Natural killer cell treated with Interleukin-12 subunit alpha and Interleukin-12 subunit beta and Interleukin-15 and Interleukin-18, amount 100 ng/mL, for 72 hours (primary cell): Measurements from ENCODE around the gene NKD2. TPM values are rescaled to one million over a fixed set of nuclear protein-coding genes. Genes with fewer than 3 reads are reported as not detected.
"Not testable (repeated sequence)": the region's sequence is repeated elsewhere in the genome, so short reads cannot be mapped to it uniquely, and the experiment has no call there.

Experiments
- ATAC-seq, 2 donors: fragments of 150-1000 bp; cut with Tn5 transposase in 1 of 2; sonication (Bioruptor Pico), chemical (Tn5 transposase) in 1 of 2; 2 replicates each; pipeline ENCODE4 v1.10.0; 2021
- DNase-seq: peaks from one replicate; pipeline ENCODE4 v3.0.0; 2022; ENCODE audit warnings: low spot score
- H3K27ac Mint-ChIP-seq, 2 donors: 1 replicate in 1 of 2; 2 replicates in 1 of 2; pipeline ENCODE4 v1.8.0; 2022; ENCODE audit warnings: mixed read lengths in 2 of 2, mild to moderate bottlenecking in 1 of 2, moderate library complexity in 1 of 2
- H3K27me3 Mint-ChIP-seq, 2 donors: 1 replicate in 1 of 2; 2 replicates in 1 of 2; pipeline ENCODE4 v1.8.0; 2022; ENCODE audit warnings: mixed read lengths in 2 of 2
- H3K36me3 Mint-ChIP-seq: one replicate; pipeline ENCODE4 v1.8.0; 2022; ENCODE audit warnings: mixed read lengths
- H3K4me1 Mint-ChIP-seq, 2 donors: 1 replicate in 1 of 2; 2 replicates in 1 of 2; pipeline ENCODE4 v1.8.0; 2022; ENCODE audit warnings: low read depth in 2 of 2, mixed read lengths in 2 of 2, mild to moderate bottlenecking in 1 of 2
- H3K4me3 Mint-ChIP-seq: one replicate; pipeline ENCODE4 v1.8.0; 2022; ENCODE audit warnings: mixed read lengths
- H3K9me3 Mint-ChIP-seq: 2 replicates; pipeline ENCODE4 v1.8.0; 2022; ENCODE audit warnings: mixed read lengths
- total RNA-seq, 2 donors: library from RNA; stranded (reverse); gene quantifications; one replicate each; pipeline ENCODE4 v1.2.3, GENCODE V29; 2022

Gene NKD2
- total RNA-seq, 2 donors from 2014 or later: 0.53 TPM; not detected in 1

DNA sequence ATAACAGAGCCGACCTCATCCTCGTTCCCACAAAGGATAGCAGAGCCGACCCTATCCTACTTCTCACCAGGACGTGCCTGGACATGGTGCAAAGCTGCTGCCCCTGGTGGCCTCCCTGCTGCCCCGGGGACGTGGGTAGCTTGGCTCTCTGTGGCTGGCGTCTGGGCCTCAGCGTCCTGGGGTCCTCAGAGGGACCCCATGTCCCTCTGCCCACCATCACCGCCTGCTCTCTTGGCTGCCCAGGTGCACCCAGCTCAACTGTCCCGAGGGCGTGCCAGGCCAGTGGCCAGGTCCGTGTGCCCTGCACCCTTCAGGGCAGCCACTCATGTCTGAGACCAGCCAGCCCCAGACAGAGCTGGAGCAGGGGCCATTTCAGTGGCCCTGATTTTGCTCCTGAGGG is 8.5 kb downstream of the NKD2 start:
- H3K36me3 Mint-ChIP-seq: no peaks in the 10 kb centered on the region

DNA sequence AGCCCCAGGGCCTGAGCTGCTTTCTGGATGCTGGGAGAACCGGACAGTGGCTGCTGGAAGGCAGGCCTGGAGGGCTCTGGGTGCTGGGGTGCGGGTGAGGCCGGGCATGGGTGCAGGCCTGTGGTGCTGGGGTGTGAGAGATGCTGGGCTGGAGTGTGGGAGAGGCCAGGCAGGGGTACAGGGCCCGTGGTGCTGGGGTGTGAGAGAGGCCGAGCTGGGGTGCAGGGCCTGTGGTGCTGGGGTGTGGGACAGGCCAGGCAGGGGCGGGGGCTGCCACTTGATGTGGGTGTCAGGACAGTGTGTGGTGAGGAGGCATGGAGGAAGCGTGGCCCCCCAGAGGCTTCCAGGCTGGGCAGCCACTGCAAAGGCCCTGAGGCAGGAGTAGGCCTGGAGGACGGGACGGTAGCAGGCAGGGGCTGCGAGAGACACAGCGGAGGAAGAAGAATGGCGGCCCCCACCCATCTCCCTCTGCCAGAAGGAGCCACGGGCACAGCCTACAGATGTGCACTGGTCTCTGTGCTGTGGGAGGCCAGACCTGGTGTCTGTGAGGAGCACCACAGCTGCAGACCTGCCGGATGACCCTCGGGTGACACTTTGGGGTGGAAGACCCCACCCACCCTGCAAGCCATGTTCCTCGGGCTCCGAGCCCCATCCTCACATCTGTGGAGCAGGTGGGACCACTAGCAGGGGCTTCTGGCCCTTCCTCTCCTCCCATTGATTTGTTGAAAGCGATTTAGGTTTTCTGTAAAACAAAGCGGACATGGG is 9.3 kb downstream of the NKD2 start:
- DNase-seq: peak; percentile 46
- peak; percentile 10 to 37 for ATAC-seq
- no peak overlapping the region for H3K27ac Mint-ChIP-seq
- no peaks in the 10 kb centered on the region for H3K27me3 Mint-ChIP-seq
- H3K4me1 Mint-ChIP-seq: no peaks in the 10 kb centered on the region
- H3K9me3 Mint-ChIP-seq: no peaks in the 10 kb centered on the region
- H3K36me3 Mint-ChIP-seq: no peaks in the 10 kb centered on the region
- no peak overlapping the region for H3K4me3 Mint-ChIP-seq

More for the DNA sequence above, 8.5 kb downstream of the NKD2 start:
- H3K27me3 Mint-ChIP-seq: no peaks in the 10 kb centered on the region
- H3K4me1 Mint-ChIP-seq: no peaks in the 10 kb centered on the region
- H3K9me3 Mint-ChIP-seq: no peaks in the 10 kb centered on the region
- ATAC-seq: no peak
- no peak overlapping the region for H3K4me3 Mint-ChIP-seq
- no peak overlapping the region for H3K27ac Mint-ChIP-seq
- DNase-seq: no peak

GRCh38 chr5:1018596-1018995 is 10.0 kb downstream of the NKD2 start:
- Mint-ChIP-seq H3K4me1 (no peaks in the 10 kb centered on the region), H3K27me3 (no peaks in the 10 kb centered on the region), H3K4me3 (no peak overlapping the region), H3K9me3 (no peaks in the 10 kb centered on the region), H3K27ac (no peak overlapping the region), H3K36me3 (no peaks in the 10 kb centered on the region)
- ATAC-seq (peak; percentile 5 to 7), DNase-seq (no peak)

DNA sequence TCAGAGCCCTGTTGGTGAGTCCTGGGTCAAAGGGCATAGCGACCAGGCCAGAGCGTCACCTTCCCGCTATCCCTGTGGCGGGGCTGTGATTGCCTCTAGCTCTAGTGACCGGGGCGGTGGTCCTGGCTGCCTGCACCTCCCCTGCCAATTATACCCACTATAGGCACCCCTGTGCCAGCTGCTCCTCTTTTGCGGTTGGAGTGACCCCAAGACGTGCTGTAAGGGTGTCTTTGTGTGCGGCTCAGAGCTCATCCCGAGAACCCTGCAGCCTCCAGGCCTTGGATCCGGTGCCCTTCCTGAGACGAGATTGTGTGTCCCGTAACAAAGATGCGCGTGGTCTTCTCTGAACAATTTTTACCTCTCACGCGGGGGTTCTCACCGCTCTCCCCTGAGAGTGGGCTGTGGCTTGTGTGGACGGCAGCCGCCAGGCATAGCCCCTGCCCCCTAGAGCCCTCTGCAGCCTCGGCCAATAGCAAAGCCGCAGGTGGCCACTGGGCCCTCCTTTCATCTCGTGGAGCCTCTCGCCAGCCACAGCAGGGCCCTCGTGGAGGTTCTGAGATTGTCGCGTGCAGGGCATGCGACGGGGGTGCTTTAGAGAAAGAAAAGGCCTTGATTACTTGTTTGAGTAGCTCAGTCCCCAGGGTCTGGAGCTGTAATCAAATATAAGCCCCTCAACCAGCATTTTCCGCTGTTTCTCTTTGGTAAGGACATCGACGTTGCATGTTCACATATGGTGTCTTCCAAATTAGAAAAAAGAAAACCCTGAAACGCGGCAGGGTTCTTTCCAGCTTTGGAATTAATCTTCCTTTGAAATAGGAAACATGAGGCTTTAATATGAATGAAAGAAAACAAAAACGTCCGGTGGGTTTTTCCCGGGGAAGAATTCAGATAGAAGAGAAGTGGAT is 10.7 kb downstream of the NKD2 start:
- Mint-ChIP-seq H3K27ac (no peak overlapping the region), H3K4me3 (no peak overlapping the region), H3K4me1 (no peaks in the 10 kb centered on the region), H3K36me3 (no peaks in the 10 kb centered on the region), H3K27me3 (no peaks in the 10 kb centered on the region), H3K9me3 (no peaks in the 10 kb centered on the region)
- ATAC-seq (no peak), DNase-seq (peak; percentile 38)

DNA sequence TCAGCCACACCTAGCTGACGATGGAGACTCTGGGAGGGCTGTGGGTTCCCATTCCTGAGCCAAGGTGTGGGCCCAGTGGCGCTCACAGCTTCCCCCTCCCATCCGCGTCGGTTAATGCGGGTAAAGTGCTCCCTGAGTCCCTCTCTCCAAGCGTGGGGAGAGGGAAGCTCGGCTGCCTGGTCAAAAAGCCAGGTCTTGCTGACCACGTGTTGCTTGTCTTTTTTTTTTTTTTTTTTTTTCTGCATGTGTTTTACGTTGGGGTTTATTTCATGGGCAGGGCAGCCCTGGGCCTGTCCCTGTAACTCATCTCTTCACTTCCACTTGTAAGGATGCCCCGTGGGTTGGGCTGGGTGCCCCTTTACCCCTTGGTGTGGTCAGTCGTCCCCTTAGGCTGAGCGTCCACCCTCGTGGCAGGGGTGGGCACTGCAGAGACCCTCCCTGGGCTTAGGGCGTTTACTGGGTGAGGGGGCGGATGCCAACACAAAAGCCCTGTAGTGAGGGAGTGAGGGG is 11.9 kb downstream of the NKD2 start:
- DNase-seq (peak; percentile 45), ATAC-seq (no peak)
- no peaks in the 10 kb centered on the region for H3K36me3 Mint-ChIP-seq
- H3K27ac Mint-ChIP-seq: no peak overlapping the region
- H3K4me3 Mint-ChIP-seq: no peak overlapping the region
- H3K27me3 Mint-ChIP-seq: no peaks in the 10 kb centered on the region
- H3K4me1 Mint-ChIP-seq: no peaks in the 10 kb centered on the region
- H3K9me3 Mint-ChIP-seq: no peaks in the 10 kb centered on the region

- no peaks in the 10 kb centered on the region for H3K27me3 Mint-ChIP-seq
- H3K4me1 Mint-ChIP-seq: no peaks in the 10 kb centered on the region
- H3K9me3 Mint-ChIP-seq: no peaks in the 10 kb centered on the region
- H3K36me3 Mint-ChIP-seq: no peaks in the 10 kb centered on the region
- DNase-seq (no peak), ATAC-seq (no peak)
- no peak overlapping the region for H3K4me3 Mint-ChIP-seq
- H3K27ac Mint-ChIP-seq: no peak overlapping the region
These were observed 12.8 kb downstream of the NKD2 start for GRCh38 chr5:1021136-1021968.

DNA sequence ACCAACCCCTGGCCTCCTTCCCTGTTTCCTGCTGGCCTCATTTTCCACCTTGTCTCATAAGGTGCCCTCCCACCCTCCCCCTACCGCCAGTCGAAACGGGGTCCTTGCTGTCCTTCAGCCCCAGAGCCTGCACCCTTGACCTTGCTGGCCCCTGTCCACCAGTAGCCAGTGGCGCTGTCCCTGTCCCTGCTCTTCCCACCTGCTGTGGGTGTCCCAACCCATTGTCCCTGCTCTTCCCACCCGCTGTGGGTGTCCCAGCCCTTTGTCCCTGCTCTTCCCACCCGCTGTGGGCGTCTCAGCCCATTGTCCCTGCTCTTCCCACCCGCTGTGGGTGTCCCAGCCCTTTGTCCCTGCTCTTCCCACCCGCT is 13.4 kb downstream of the NKD2 start:
- not testable (repeated sequence) for DNase-seq, H3K27me3 Mint-ChIP-seq, H3K4me3 Mint-ChIP-seq, H3K9me3 Mint-ChIP-seq, H3K36me3 Mint-ChIP-seq, ATAC-seq, H3K27ac Mint-ChIP-seq, H3K4me1 Mint-ChIP-seq

DNA sequence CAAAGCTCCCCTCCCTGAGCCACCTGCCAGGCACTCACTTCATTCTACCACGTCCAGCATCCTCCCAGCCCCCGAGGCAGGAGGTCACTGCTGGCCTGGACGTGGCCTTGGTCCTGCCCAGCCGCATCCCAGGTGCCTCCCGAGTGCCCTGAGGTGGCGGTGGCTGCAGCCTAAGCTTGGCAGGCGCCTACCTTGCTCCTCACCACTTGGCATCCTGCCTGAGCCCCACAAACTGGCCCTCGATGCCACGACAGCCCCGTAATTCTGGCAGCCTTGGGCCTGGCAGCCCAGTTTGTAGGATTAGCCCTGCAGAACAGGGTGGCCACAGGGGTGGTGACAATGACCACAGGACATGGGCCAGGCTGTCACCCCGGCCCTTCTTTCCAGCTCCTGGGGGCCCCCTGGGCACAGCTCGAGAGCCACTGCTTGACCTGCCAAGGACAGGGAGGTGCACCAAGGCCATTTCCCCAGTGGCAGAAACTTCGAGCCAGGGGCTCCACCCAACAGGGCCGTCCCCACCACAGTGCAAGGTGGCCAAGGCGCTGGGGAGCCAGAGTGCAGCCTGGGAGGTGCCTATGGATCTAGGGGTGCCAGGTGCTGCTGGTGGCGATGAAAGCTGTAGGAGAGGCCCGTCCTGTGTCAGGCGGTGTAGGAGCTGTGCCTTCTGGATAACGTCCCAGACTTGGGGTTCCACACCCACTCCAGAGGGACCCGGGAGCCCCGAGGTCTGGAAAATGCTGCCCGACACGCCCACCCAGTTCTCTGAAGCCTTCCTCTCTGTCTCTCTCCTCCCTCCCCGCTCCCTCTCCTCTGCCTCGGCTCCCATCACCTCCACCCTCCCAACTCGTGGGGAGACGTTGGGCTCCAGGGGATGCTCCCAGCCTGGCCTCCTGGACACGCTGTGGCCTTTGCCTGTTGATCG is 18.4 kb downstream of the NKD2 start:
- DNase-seq (no peak), ATAC-seq (no peak)
- no peaks in the 10 kb centered on the region for H3K27me3 Mint-ChIP-seq
- H3K9me3 Mint-ChIP-seq: no peaks in the 10 kb centered on the region
- H3K4me1 Mint-ChIP-seq: no peaks in the 10 kb centered on the region
- no peak overlapping the region for H3K4me3 Mint-ChIP-seq
- no peak overlapping the region for H3K27ac Mint-ChIP-seq
- no peaks in the 10 kb centered on the region for H3K36me3 Mint-ChIP-seq

DNA sequence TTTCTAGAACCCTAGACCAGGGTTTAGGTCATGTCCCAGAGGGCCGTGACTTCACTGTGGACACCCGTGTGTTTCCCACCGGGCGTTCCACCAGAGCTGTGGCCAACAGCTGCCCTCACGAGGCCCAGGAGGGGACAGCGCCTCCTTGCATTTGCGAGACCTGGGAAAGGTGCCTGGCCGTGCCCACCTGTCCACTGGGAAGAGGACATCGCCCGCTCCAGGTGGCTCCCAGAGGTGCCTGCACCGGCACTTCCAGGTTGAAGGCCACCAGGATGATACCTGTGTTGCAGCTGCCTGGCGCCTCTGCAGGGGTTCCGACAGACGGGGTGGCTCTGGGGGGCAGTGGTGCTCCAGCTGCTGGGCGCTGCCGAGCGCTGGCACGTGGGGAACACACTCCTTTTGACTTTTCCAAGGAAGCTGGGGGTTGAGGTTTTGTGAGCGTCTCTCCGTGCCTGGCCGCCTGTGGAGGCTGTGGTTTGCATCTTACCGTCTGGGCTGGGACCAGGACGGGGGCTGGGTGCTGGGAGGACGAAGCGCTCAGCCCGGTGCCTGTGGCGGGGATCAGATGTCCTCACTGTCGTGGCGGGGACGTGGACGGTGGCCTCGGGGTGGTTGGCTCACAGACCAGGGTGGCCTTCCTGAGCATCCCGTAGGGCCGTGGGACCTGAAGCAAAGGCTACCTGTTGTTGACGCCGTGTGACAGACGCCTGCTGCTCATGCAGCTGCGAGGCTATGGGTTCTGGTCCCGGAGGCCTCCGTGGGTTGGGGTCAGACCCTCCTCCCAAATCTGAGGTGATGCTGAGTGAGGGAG is 19.2 kb downstream of the NKD2 start:
- no peak overlapping the region for H3K27ac Mint-ChIP-seq
- no peaks in the 10 kb centered on the region for H3K36me3 Mint-ChIP-seq
- no peaks in the 10 kb centered on the region for H3K4me1 Mint-ChIP-seq
- no peaks in the 10 kb centered on the region for H3K27me3 Mint-ChIP-seq
- H3K4me3 Mint-ChIP-seq: no peak overlapping the region
- H3K9me3 Mint-ChIP-seq: no peaks in the 10 kb centered on the region
- DNase-seq (no peak), ATAC-seq (no peak)

DNA sequence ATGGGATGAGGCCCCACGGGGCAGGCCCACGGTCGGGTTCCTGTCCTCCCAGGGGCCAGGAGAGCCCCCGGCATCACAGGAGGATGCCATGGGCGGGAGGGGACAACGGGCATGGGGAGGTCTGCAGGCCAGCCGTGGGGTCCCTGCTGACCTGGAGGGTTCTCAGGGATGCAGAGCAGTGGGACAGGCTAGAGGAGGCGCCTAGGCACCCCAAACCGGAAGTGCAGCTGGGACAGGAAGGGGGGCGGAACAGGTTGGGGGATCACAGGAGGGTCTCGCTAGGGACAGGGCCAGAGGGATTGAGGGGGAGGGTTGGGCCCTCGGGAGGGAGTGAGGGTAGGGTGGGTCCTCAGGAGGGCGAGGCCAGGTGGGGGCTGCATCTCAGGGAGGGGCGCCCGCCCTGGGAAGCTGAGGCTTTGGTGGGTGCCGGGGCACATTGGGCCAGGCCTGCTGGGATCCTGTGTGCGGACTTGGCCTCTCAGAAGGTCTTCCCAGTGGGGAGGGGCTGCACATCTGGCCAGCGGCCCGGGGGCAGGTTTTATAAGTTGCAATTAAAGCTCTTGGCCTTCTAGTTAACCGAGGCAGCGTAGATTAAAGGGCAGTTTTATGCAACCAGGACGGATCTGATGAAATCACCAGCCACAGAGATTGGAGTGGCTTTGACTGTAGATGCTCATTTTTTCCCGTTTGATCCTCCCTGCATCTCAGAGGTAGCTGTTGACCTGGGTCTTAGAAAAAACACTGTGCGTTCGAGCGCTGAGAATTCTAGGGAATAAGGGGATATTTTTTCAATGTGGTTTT is 20.1 kb downstream of the NKD2 start:
- Mint-ChIP-seq H3K27ac (no peak overlapping the region), H3K4me3 (no peak overlapping the region), H3K4me1 (no peaks in the 10 kb centered on the region), H3K27me3 (no peaks in the 10 kb centered on the region), H3K36me3 (no peaks in the 10 kb centered on the region), H3K9me3 (no peaks in the 10 kb centered on the region)
- DNase-seq: no peak
- no peak for ATAC-seq

- no peaks in the 10 kb centered on the region for H3K27me3 Mint-ChIP-seq
- DNase-seq (no peak), ATAC-seq (no peak)
- H3K4me3 Mint-ChIP-seq: no peak overlapping the region
- H3K4me1 Mint-ChIP-seq: no peaks in the 10 kb centered on the region
- H3K27ac Mint-ChIP-seq: no peak overlapping the region
- H3K36me3 Mint-ChIP-seq: no peaks in the 10 kb centered on the region
- H3K9me3 Mint-ChIP-seq: no peaks in the 10 kb centered on the region
These were observed 20.8 kb downstream of the NKD2 start for GRCh38 chr5:1029282-1029944.
